Neural progenitor cell (in vitro differentiated cells): ENCODE data around the gene C3orf22.

Experiments used
- CTCF ChIP-seq: fragments of 200-600 bp; sonication (generic); IDR thresholded peaks from 2 replicates; pipeline ENCODE4 v1.5.1; 2017; ENCODE audit warnings: antibody characterized with exemption, mild to moderate bottlenecking
- EZH2 ChIP-seq: fragments of 200-600 bp; sonication (generic); IDR thresholded peaks from 2 replicates; pipeline ENCODE4 v1.6.1; 2017; ENCODE audit warnings: antibody characterized with exemption, mild to moderate bottlenecking, moderate library complexity
- EZH2phosphoT487 ChIP-seq: fragments of 200-600 bp; sonication (generic); IDR thresholded peaks from 2 replicates; pipeline ENCODE4 v1.6.1; 2017; ENCODE audit warnings: antibody characterized with exemption

- no peak for TF ChIP-seq CTCF
- no peak for TF ChIP-seq EZH2
- no peak for TF ChIP-seq EZH2phosphoT487
Observed at GRCh38 chr3:126501736-126502135, 57.0 kb downstream of the C3orf22 start.
